Measurements from ENCODE around the gene UHMK1. TPM values are rescaled to one million over a fixed set of nuclear protein-coding genes. Genes with fewer than 3 reads are reported as not detected.
A peak's percentile ranks its signal among the peaks of the same experiment; 100 is the strongest.

Gene UHMK1
- total and polyA plus RNA-seq, 7 donors: 11.4 to 34.6 (median 24.9) TPM

DNA sequence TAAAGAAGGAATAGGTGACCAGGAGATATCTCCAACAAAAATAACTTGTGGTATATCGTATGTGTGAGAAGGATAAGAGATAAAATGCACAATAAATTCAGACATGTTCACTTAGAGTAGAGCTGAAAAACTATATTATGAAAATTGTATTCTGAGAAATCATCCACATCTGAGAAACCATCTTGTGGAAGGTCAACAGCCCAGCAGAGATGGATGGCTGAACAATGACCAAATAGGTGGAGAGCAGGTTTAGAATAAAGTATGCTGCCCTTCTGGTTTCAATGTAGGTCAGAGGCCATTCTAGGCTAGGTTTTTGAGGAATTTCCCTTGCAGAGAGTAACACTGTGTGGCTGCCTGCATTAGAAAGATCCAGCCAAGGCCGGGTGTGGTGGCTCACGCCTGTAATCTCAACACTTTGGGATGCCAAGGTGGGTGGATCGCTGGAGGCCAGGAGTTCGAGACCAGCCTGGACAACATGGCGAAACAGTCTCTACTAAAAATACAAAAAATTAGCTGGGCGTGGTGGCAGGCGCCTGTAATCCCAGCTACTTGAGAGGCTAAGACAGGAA lies 55.1 kb downstream of the UHMK1 start:
- H3K27ac ChIP-seq: peak overlapping the region; percentile 27 to 68 (median 50)
- 94% methylated on average over 8 of the region's 8 CpGs for WGBS, 2 donors
- no peak overlapping the region for H3K4me3 ChIP-seq
- DNase-seq: peak; percentile 57
- intact Hi-C loops (cut with DNase I): no loop called here
- no peaks in the 10 kb centered on the region for H3K9me3 ChIP-seq
- H3K27me3 ChIP-seq: no peaks in the 10 kb centered on the region
- peaks cover 0 to 14% (median 9%) of the 10 kb centered on the region in 4 donors for H3K4me1 ChIP-seq
- TF ChIP-seq EP300 (IDR thresholded peaks at IDR 0.05) (no peak), POLR2A (IDR thresholded peaks at IDR 0.05) (no peak), POLR2AphosphoS5 (IDR thresholded peaks at IDR 0.05) (no peak)
- TF ChIP-seq, protein P1, sequence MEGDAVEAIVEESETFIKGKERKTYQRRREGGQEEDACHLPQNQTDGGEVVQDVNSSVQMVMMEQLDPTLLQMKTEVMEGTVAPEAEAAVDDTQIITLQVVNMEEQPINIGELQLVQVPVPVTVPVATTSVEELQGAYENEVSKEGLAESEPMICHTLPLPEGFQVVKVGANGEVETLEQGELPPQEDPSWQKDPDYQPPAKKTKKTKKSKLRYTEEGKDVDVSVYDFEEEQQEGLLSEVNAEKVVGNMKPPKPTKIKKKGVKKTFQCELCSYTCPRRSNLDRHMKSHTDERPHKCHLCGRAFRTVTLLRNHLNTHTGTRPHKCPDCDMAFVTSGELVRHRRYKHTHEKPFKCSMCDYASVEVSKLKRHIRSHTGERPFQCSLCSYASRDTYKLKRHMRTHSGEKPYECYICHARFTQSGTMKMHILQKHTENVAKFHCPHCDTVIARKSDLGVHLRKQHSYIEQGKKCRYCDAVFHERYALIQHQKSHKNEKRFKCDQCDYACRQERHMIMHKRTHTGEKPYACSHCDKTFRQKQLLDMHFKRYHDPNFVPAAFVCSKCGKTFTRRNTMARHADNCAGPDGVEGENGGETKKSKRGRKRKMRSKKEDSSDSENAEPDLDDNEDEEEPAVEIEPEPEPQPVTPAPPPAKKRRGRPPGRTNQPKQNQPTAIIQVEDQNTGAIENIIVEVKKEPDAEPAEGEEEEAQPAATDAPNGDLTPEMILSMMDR (IDR thresholded peaks at IDR 0.05): no peak
- no peaks in the 10 kb centered on the region for H3K36me3 ChIP-seq

DNA sequence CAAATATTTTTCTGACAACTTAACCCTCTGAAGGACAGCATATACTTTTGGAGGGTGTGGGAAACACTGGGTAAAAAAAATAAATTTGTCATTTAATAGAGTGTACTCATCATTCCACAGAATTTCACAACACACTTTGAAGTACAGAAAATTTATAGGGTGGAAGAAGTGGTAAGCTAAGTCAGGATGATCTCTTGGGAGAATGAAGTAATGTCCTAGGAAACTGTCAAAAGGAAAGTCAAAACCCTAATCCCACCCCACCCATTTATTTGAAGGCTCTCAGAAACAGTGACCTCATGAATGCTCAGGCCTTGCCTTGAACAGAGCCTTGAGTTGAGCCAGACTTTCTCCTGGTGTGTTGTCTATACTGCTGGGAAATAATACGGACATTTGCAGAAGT lies 56.6 kb downstream of the UHMK1 start:
- H3K27ac ChIP-seq: peak overlapping the region; percentile 24 to 70 (median 33)
- H3K27me3 ChIP-seq: no peaks in the 10 kb centered on the region
- H3K9me3 ChIP-seq: no peaks in the 10 kb centered on the region
- H3K36me3 ChIP-seq: no peaks in the 10 kb centered on the region
- TF ChIP-seq POLR2AphosphoS5 (IDR thresholded peaks at IDR 0.05) (peak in 3 of 4 donors; percentile 25 to 28 (median 27)), POLR2A (IDR thresholded peaks at IDR 0.05) (no peak)
- WGBS, 2 donors: 94 to 97% methylated on average over 1 of the region's 1 CpG
- DNase-seq: peak; percentile 54
- H3K4me3 ChIP-seq: no peak overlapping the region
- intact Hi-C loops (cut with DNase I): no loop called here
- peaks cover 0 to under 1% (median 0%) of the 10 kb centered on the region in 4 donors for H3K4me1 ChIP-seq

DNA sequence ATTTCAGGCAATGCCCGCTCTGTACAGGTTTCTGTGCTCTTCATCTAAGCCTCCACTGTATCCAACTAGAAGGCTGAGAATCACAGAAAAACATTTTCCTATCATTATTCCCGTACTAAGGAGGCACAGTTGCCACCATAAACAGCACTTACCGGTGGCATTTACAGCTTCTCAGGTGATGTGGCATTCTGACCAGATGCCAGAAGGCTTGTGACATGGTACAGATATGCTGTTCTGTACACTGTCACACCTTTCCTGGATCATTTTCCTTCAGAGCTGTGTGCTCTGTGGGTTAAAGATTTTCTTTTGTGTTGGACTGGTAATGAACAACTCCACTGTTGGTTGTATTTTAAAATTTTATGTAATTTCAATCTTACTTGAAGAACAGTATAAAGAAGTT lies 59.9 kb downstream of the UHMK1 start:
- DNase-seq: no peak
- H3K4me3 ChIP-seq: no peak overlapping the region
- H3K27ac ChIP-seq: no peak overlapping the region
- no peaks in the 10 kb centered on the region for H3K36me3 ChIP-seq
- H3K27me3 ChIP-seq: no peaks in the 10 kb centered on the region
- peaks cover 0 to 13% (median 8%) of the 10 kb centered on the region in 4 donors for H3K4me1 ChIP-seq
- no peaks in the 10 kb centered on the region for H3K9me3 ChIP-seq
- intact Hi-C loops (cut with DNase I): no loop called here
- 41 to 74% methylated on average over 3 of the region's 3 CpGs for whole genome bisulfite sequencing, 2 donors
- TF ChIP-seq, protein P1 (IDR thresholded peaks at IDR 0.05): no peak
- TF ChIP-seq EP300 (IDR thresholded peaks at IDR 0.05) (no peak), POLR2A (IDR thresholded peaks at IDR 0.05) (no peak), POLR2AphosphoS5 (IDR thresholded peaks at IDR 0.05) (no peak)

DNA sequence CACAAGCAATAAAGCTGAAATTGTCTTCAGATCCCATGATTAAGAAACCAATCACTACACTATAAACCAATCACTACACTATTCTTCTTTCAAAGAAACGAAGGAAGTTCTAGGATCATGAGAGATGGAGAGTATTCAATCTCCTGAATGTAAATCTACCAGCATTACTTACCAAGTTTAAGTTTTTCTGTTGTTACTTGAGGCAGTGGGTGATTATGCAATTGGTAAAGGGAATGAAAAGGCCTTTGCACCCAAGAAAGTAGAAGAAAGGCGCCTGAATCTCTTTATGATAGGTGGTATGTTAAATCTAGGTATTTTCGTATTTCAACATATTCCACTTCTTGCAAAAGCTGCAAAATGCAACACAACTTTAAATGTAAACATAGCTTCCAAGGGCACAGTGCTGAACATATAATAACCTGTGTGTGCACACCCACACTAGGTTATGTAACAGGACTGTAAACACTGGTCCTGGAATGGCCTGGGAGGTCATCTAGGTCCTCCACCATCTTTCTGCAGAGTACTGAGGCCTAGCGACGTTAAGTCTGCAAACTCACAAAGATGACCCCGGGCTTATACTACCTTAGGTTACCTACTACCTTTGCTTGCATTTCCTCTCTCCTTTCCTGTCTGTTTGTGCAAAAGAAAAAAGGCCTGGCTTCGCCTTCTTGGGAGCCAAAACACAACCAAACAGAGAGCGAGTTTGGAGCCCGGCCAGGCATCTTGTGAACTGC lies 62.9 kb downstream of the UHMK1 start:
- intact Hi-C loops (cut with DNase I): loop anchor here (5.0 to 10.0 kb wide), 3 partner anchors 52 to 124 kb away; partner anchors contain the start of gene UHMK1
- no peaks in the 10 kb centered on the region for H3K9me3 ChIP-seq
- TF ChIP-seq POLR2A (IDR thresholded peaks at IDR 0.05) (no peak), POLR2AphosphoS5 (IDR thresholded peaks at IDR 0.05) (no peak), EP300 (IDR thresholded peaks at IDR 0.05) (no peak)
- TF ChIP-seq, protein P1 (IDR thresholded peaks at IDR 0.05): no peak
- H3K27me3 ChIP-seq: no peaks in the 10 kb centered on the region
- no peak for DNase-seq
- WGBS, 2 donors: 11 to 40% methylated on average over 9 of the region's 9 CpGs
- H3K27ac ChIP-seq: peak overlapping the region; percentile 89 to 98 (median 96)
- peak overlapping the region; percentile 68 to 93 (median 72) for H3K4me3 ChIP-seq
- peaks cover 0 to 29% (median 17%) of the 10 kb centered on the region in 4 donors for H3K4me1 ChIP-seq
- H3K36me3 ChIP-seq: no peaks in the 10 kb centered on the region

DNA sequence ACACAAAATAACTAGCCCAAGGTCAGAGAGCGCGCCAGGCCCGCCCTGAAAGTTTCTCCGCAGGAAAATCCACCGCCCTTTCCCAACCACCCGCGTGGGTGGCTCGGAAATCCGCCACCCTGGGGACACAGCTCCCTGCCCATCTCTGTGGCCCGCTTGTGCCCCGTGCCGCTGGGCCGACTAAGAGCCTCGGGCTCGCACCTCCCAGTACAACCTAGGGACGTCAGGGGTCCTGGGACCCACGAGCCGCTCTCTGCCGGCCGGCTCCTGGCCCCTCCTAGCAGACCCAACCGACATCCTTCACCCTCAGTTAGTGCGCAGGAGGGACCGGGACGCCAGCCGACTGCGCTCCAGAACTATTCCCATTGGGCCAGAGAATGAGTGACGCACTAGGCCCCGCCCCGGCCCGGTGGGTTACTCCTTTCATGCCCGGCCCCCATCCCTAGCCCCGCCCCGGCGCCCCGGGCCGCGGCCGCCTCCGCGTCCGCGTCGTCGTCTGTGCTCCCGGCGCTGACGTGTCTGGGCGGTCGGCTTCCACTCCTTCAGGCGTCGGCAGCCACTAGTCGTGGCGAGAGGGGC lies 63.5 kb downstream of the UHMK1 start:
- TF ChIP-seq, protein P1 (IDR thresholded peaks at IDR 0.05): no peak
- TF ChIP-seq POLR2AphosphoS5 (IDR thresholded peaks at IDR 0.05) (peak; percentile 89 to 97 (median 92)), EP300 (IDR thresholded peaks at IDR 0.05) (peak in 1 of 4 donors; percentile 54), POLR2A (IDR thresholded peaks at IDR 0.05) (peak; percentile 71 to 87)
- Histone ChIP-seq H3K4me1 (peaks cover 0 to 29% (median 17%) of the 10 kb centered on the region in 4 donors), H3K9me3 (no peaks in the 10 kb centered on the region), H3K4me3 (peak overlapping the region; percentile 68 to 93 (median 72)), H3K27me3 (no peaks in the 10 kb centered on the region), H3K36me3 (peaks cover 0 to 5% (median under 1%) of the 10 kb centered on the region in 4 donors), H3K27ac (peak overlapping the region; percentile 89 to 98 (median 96))
- intact Hi-C loops (cut with DNase I): loop anchor here (5.0 to 10.0 kb wide), 3 partner anchors 51 to 124 kb away; partner anchors contain the start of gene UHMK1
- peak; percentile 100 for DNase-seq
- 1% methylated on average over 53 of the region's 53 CpGs for WGBS, 2 donors
